Activated CD8-positive, alpha-beta memory T cell treated with anti-CD3 and anti-CD28 coated beads for 4 hours (primary cell): ENCODE measurements around the gene CASP4.
"Not testable (repeated sequence)": the region's sequence is repeated elsewhere in the genome, so short reads cannot be mapped to it uniquely, and the experiment has no call there.

Experiments
- DNase-seq, 2 donors: peaks; one replicate each; pipeline ENCODE4 v3.0.0-alpha.2; 2020; ENCODE audit warnings: low read depth in 2 of 2

CASP4 gene

GRCh38 chr11:104957280-104957679 lies 11.1 kb downstream of the CASP4 start:
- DNase-seq, result no peak

GRCh38 chr11:104956528-104956927 lies 11.8 kb downstream of the CASP4 start:
- no peak for DNase-seq

- DNase-seq, result no peak
These were observed 21.5 kb downstream of the CASP4 start for GRCh38 chr11:104946907-104947306.

- no peak for DNase-seq
These were observed 24.3 kb downstream of the CASP4 start for GRCh38 chr11:104944076-104944475.

- DNase-seq, result no peak
These were observed 24.8 kb downstream of the CASP4 start for GRCh38 chr11:104943561-104943960.

- DNase-seq, result no peak
These were observed 33.8 kb downstream of the CASP4 start for GRCh38 chr11:104934594-104934993.

GRCh38 chr11:104934073-104934472 lies 34.3 kb downstream of the CASP4 start:
- DNase-seq, result not testable (repeated sequence)

- DNase-seq, result no peak
These were observed 39.6 kb downstream of the CASP4 start for GRCh38 chr11:104928811-104929210.

- no peak for DNase-seq
These were observed 41.4 kb downstream of the CASP4 start for GRCh38 chr11:104926771-104927611.

- no peak for DNase-seq
These were observed 42.5 kb downstream of the CASP4 start for GRCh38 chr11:104925850-104926249.

GRCh38 chr11:104918113-104918824 lies 50.1 kb downstream of the CASP4 start:
- DNase-seq, result no peak

- DNase-seq, result no peak
These were observed 50.9 kb downstream of the CASP4 start for GRCh38 chr11:104917271-104918112.

- no peak for DNase-seq
These were observed 51.9 kb downstream of the CASP4 start for GRCh38 chr11:104916442-104916841.

- DNase-seq, result no peak
These were observed 56.3 kb downstream of the CASP4 start for GRCh38 chr11:104912102-104912501.

GRCh38 chr11:104908186-104908531 lies 60.2 kb downstream of the CASP4 start:
- DNase-seq, result no peak

- no peak for DNase-seq
These were observed 60.7 kb downstream of the CASP4 start for GRCh38 chr11:104907521-104908185.

GRCh38 chr11:104905271-104905670 lies 63.1 kb downstream of the CASP4 start:
- no peak for DNase-seq

GRCh38 chr11:104899226-104899625 lies 69.1 kb downstream of the CASP4 start:
- DNase-seq, result no peak

- no peak for DNase-seq
These were observed 69.7 kb downstream of the CASP4 start for GRCh38 chr11:104898685-104899013.

GRCh38 chr11:104897891-104898684 lies 70.3 kb downstream of the CASP4 start, which contains the start of gene CASP12:
Gene CASP12, minus strand, starts transcription at chr11:104898460.
- no peak for DNase-seq

- no peak for DNase-seq
These were observed 72.7 kb downstream of the CASP4 start for GRCh38 chr11:104895634-104896033.
